Caki2 (cell line): Measurements from ENCODE around the gene KCNH6. TPM values are rescaled to one million over a fixed set of nuclear protein-coding genes. Genes with fewer than 3 reads are reported as not detected.

ENCODE experiments used
- DNase-seq: peaks from one replicate; pipeline ENCODE4 v3.0.0-alpha.2; 2015; ENCODE audit warnings: low read depth
- in situ Hi-C: cut with HindIII; loops from 2 replicates; pipeline ENCODE4 v1.10.0; 2016; ENCODE audit warnings: low sequenced_read_pairs, low pct_unique_long_range_greater_than_20kb, mixed read lengths
- total RNA-seq: library from RNA; depleted of rRNA; stranded (reverse); fragments of >200 nt; shearing (Covaris generic); gene quantifications from 2 replicates; pipeline ENCODE4 v1.2.3, GENCODE V29; 2014; ENCODE audit warnings: low replicate concordance

KCNH6 gene
- total RNA-seq, 1 experiment from 2014 or later: not detected

DNA sequence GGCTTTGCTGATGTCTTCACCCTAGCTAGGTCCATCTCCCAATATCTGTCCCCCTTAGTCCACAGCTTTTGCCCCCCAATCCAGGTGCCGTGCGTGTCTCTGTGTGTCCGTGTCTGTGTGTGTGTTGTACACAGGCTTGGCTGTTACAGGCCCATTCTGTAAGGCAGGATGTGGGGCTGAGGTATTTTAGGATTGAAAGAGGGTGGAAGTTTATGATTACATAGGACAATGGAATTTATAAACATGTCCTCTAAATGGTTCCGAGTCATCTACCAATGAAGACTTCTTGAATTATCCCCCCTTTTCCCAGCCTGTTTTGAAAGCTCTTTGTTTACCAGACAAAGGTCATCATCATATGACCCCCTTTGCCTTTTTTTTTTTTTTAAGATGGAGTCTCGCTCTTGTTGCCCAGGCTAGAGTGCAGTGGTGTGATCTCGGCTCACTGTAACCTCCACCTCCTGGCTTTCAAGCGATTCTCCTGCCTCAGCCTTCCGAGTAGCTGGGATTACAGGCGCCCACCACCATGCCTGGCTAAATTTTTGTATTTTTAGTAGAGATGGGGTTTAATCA, 24.4 kb upstream of the KCNH6 start:
- no peak for DNase-seq
- in situ Hi-C loops: no loop called here

DNA sequence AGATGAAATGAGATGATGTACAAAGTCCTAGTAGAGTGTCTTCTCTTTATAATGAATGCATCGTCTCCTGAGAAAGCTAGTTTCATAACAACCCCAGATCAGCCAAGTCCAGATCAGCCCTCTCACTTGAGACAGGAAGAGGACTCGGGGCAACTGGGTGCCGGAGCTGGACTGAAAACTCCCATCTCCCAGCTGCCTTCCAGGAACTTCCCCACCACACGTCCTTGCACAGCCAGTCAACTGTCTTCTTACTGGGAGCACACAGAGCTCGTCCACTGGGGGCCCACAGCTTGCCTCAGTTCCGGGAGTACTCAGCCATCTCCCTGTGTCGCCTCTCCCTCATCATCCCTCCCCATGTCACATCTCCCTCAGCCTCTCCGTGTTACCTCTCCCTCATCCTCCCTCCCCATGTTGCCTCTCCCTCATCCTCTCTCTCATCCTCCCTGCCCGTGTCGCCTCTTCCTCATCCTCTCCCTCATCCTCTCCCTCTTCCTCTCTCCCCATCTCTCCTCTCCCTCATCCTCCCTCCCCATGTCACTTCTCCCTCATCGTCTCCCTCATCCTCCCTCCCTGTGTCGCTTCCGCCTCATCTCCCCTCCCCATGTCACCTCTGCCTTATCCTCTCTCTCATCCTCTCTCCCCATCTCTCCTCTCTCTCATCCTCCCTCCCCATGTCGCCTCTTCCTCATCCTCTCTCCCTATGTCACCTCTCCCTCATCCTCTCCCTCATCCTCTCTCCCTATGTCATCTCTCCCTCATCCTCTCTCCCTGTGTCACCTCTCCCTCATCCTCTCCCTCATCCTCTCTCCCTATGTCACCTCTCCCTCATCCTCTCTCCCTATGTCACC, 22.4 kb upstream of the KCNH6 start:
- no peak for DNase-seq
- in situ Hi-C loops: no loop called here

DNA sequence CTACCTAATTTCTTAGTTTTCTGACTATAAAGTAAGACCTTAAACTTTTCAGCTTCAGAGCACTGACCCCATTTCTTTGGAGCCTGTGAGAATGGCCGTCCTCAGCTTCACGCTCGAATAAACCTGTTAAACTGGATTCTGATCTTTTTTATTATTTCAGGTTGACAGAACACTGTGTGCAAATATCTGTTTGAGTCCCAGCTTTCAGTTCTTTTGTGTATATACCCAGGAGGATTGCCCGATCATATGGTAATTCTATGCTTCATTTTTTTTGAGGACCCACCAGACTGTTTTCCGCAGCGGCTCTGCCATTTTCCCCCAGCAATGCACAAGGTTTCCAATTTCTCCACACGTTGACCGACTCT, 19.8 kb upstream of the KCNH6 start:
- in situ Hi-C loops: no loop called here
- no peak for DNase-seq

DNA sequence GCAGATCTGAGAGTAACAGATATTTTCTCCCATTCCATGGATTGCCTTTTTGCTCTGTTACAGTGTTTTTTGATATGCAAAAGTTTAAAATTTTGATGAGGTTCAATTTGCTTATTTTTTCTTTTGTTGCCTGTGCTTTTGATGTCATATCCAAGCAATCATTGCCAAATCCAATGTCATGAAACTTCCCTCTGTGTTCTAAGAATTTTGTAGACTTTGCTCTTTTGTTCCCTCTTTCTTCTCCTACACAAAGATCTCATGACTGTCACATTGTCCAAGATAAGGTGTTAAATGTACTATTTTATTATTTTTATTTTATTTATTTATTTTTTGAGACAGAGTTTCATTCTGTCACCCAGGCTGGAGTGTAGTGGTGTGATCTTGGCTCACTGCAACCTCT, 18.9 kb upstream of the KCNH6 start:
- DNase-seq: no peak
- in situ Hi-C loops: no loop called here

DNA sequence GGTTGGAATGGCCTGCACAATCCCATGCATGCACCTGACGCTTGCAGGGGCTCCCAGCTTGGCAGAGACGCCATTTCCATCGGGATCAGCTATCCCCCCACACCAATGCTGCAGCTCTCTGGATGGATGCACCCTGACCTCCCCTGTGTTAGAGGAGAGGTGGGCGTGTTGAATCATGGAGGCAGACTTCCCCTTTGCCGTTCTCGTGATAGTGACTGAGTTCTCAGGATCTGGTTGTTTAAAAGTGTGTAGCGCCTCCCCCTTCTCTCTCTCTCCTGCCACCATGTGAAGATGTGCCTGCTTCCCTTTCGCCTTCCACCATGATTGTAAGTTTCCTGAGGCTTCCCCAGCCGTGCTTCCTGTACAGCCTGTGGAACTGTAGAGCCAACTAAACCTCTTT, 17.8 kb upstream of the KCNH6 start:
- in situ Hi-C loops: no loop called here
- no peak for DNase-seq

DNA sequence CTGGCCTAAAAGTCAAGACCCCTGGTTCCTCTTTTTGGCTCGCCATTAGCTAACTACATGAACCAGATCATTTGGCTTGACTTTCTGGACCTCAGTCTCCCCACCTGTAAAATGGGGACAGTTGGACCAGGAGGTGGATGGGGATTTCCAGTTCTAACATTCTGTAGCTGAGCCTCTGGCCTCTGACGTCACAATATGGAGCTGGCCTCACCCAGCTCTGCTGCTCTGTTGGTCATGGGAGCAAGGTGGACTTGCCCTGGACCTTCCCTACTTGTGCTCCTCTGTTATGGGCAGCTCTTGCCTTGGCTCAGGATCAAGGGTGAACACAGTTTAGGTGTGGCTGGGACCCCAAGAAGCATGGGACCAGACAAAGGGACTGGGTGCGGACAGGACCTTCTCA, 16.5 kb upstream of the KCNH6 start:
- in situ Hi-C loops: no loop called here
- no peak for DNase-seq

DNA sequence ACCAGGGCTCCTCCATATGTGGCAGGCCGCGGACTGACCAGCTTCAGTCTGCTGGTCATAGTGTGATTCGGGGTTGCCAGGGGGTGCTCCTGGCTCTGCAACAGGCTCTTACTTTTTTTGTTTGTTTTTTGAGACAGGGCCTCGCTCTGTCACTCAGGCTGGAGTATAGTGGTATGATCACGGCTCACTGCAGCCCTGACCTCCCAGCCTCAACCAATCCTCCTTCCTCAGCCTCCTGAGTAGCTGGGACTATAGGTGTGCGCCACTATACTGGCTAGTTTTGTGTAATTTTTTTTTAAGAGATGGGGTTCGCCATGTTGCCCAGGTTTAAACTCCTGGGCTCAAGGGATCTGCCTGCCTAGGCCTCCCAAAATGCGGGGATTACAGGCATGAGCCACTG, 11.8 kb upstream of the KCNH6 start:
- in situ Hi-C loops: no loop called here

DNA sequence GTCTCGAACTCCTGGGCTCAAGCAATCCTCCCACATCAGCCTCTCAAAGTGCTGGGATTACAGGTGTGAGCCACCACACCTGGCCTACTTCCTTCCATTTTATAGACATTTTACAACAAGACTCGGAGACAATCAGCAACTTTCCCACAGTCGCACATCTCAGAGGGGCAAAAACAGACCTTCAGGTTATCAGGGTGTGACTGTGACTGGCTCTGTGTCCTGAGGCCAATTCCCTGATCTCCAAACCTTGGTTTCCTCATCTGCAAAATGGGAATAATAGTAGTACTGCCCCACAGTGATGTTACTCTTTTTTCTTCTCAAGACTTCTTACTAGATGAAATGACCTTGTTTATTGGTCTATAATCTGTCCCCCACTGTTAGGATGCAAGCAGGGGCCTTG, 10.8 kb upstream of the KCNH6 start:
- in situ Hi-C loops: no loop called here

More for the DNA sequence above, 11.8 kb upstream of the KCNH6 start:
- no peak for DNase-seq

DNA sequence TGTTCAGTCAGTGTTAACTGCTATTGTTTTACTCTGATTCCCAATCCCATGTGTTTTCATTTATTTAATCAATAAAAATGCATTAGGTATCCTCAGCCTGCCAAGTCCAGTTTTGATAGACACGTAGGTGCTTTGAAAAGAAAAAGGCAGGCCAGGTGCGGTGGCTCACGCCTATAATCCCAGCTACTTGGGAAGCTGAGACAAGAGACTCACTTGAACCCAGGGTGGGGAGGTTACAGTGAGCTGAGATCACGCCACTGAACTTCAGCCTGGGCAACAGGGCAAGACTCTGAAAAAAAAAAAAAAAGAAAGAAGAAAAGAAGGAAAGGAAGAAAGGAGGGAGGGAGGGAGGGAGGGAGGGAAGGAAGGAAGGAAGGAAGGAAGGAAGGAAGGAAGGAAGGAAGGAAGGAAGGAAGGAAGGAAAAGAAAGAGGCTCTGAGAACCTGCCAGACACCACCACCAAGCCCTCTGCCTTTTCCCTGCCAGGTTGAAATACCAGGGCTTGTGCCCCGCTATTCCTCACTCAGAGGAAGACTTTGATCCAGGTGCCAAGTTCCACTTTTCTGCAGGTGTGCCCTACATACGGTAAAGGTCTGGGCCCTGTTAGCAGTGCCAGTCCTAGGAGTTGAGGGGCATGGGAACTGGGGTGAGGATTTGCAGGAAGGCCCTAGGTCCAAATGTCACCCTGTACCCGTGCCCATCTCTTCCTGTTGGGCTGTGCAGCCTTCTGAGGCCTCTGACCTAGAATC, 10.1 kb upstream of the KCNH6 start:
- in situ Hi-C loops: no loop called here
- no peak for DNase-seq

More for the DNA sequence above, 10.8 kb upstream of the KCNH6 start:
- no peak for DNase-seq

DNA sequence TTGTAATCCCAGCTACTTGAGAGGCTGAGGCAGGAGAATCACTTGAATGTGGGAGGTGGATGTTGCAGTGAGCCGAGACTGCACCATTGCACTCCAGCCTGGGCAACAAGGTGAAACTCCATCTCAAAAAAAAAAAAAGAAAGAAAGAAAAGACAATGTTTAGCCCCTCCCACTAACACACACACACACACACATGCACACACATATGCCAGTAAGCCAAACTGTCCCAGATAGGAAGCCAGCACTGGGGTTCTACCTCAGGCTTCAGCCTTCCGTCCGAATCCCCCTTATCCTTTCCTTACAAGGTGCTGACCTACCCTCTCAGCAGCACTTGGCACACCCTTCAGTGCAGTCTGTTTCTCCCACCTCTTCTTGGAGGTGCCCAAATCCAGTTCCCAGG, 8.7 kb upstream of the KCNH6 start:
- in situ Hi-C loops: no loop called here

DNA sequence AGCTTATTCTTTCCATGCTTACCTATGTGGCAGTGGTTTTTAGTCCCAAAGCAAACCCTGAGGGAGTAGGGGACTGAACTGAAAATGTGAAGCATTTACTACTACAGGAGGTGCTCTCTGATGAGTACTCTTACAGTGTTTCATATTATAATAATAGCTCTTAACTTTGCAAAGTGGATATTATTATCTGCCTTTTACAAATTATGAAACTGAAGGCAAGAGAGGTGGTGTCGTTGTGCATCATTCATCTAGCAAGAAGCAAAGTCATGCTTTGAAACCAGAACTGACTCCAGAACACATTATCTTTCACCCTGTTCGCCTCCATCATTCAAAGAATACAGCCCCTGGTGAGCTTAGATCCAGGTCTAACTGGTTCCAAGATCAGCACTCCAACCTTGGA, 8.2 kb upstream of the KCNH6 start:
- in situ Hi-C loops: no loop called here
- no peak for DNase-seq

More for the DNA sequence above, 8.7 kb upstream of the KCNH6 start:
- no peak for DNase-seq

DNA sequence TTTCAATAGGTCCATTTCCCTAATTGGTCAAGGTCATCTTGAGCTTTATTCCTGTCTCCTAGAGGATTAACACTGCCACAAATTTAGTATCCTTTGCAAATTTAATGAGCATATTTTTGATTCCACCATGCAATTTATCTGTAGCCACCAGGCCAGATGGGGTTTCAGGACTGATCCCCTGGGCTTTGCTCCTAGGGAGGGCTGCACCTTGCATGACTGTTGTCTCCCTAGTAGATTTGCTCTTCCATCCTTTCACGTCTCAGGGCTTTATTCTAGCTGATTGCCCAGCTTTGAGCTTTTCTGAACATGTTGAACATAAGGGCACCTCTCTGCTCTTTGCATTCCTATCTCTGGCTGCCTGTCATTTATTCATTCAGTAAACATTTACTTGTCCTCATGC, 7.7 kb upstream of the KCNH6 start:
- in situ Hi-C loops: no loop called here
- DNase-seq: no peak

DNA sequence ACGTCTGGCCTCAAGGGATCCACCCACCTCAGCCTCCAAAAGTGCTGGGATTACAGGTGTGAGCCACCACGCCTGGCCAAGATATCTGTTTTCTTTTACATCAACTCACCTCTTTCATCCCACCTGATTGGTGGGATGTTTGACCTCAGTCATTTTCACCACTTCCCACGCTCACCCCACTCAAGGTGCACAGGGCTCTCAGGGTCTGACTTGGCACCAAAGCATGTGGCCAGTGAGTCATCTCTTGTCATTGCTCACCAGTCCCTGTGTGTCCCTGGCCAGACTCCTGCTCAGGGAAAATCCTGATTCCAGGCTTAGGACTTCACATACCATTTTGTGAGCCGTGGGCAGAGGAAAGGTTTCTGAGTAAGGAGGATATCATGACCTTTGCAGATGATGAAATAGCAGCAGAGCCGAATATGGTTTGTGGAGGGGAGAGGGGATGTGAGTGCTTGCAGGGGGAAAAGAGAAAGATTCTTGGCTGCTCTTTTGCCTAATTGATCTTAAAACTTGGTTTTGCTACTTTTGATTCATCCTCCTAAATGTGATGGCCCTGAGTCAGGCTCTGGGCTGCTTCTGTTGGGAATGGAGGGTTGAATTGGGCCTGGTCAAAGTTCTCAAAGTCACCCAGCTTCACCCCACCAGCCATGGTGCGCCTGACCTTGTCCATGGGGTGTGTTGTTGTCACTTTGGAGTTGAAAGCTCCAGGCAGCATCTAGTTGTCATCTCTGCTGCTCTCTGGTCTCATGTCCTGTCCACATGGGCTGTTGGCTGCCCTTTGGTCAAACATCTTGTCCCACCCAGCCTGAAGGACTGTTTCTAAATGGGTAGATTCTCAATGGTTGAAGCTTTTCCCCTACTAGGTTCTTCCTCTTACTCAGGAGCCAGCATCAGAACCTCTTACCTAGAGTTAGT, 6.0 kb upstream of the KCNH6 start:
- in situ Hi-C loops: no loop called here
- peak; percentile 71 for DNase-seq

DNA sequence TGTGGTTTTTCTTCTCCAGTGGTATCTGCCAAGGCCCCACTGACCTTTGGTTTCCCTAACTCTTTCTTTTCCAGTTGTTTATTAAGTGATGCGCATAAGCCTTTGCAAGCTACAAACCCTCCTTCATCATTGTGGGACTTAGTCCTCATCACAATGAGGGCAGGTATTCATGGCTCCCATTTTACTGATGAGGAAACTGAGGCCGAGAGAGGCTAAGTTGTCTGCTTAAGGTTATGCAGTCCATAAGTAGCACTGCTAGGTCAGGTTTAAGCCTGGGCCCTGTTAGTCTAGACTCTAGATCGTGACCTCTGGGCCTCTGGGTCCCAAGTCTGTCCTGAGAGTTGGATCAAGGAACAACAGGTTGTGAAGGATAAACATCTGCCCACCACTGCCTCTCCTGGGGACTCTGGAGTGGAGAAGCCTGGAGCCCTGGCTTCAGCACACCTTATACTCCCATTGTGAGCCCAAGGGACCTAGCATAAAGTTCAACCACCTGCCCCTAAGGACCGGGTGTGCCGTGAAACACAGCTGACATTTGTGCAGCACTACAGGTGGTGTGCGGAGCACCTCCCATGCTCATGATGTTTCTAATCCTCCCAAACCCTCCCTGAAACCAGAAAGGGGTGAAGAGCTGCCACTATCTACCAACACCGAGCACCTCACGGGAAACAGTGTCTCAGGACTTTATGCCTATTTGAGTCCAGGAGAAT, 5.2 kb upstream of the KCNH6 start:
- DNase-seq: no peak
- in situ Hi-C loops: no loop called here

DNA sequence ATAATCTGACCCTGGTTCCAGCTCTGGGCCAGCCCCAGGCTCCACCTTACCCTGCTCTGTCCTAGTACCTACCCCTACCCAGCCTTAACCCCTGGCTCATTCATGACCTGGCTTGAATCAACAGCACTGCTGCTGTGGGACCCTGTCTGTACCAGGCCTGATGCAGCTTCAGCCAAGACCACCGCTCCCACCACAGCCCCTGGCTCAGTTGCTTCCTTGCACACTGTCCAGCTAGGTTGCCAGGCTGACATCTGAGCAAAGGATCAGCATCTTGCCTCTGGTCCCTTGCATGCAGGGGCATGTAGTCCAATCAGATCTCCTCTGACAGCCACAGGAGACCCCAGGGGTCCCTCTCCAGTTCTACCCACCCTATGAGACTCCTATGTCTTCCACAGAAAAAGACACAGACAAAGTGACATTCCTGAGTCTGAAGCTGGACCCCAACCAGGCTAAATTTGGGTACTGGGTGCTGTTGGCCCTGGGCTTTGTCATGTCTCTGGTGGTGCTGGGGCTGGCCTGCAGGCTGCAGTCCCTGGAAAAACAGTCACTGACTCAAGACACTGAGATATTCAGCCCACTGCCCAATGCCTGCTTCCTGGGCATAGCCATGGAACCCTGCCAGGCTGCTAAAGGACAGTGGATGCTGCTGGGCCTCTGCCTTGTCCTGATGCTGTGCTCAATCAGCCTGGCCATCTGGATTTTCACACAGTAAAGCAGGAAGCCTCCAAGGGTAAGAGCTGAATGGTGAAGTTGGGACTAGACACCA, 3.9 kb upstream of the KCNH6 start:
- no peak for DNase-seq
- in situ Hi-C loops: no loop called here

DNA sequence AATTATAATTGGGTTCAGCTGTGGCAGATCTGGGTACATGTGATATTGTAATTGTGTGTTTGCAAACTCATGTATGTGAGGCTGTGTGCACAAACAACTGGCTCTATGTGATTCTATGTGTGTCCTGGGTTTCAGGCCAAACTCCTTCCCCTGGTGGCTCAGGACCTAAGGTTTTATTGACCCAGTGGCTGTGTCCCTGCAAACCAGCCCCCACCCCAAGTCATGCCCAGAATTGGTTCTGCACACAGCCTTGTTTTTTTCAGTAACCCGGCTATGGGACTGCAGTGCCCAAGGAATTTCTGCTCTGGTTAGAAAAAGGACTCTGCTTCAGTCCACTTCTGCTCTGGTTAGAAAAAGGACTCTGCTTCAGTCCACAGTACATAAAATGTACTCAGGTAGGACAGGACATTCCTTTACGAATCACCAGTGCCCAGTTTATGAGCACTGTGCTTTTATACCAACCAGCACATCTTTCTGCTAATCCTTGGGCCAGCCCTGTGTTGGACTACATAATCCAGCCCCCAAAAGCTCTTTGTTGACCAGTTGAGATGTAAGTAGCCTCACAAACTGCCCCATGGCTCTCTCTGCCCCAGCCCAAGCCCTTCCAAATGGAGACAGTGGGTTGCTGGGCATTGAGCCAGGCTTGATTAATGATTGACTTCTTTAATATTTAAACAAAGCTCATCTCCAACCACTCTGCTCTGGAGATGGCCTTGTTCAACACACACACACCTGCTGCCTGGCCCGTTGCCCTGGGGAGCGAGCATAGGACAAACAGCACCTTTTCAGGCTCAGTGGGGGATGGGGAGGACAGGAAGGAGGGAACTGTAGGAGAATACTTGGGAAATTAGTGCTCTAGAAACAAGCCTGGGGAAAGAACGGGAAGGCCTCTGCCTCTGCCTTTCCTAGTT, 2.9 kb upstream of the KCNH6 start:
- DNase-seq: peak; percentile 81

More for the DNA sequence above, 2.9 kb upstream of the KCNH6 start:
- in situ Hi-C loops: no loop called here
